ENCODE measurements around the gene ALDH1A3.

The ALDH1A3 gene

GRCh38 chr15:100923902-100924301, 44.3 kb downstream of the ALDH1A3 start:
- Histone ChIP-seq H2AFZ (ENCODE audit: low read depth) (no peak overlapping the region), H4K20me1 (ENCODE audit: insufficient read depth) (no peaks in the 10 kb centered on the region), H3K4me3 (IDR thresholded peaks at IDR 0.05; ENCODE audit: insufficient read depth, low read depth, low read length) (no peak overlapping the region), H3K4me1 (ENCODE audit: low read depth, poor library complexity, severe bottlenecking) (no peaks in the 10 kb centered on the region), H3K4me2 (no peak overlapping the region), H3K36me3 (ENCODE audit: insufficient read depth) (no peaks in the 10 kb centered on the region), H3K27me3 (ENCODE audit: insufficient read depth, low read depth) (peaks cover 14% of the 10 kb centered on the region), H3K79me2 (ENCODE audit: insufficient read depth, low read depth) (no peaks in the 10 kb centered on the region), H3K9ac (no peak overlapping the region), H3K27ac (no peak overlapping the region)
- no peak for TF ChIP-seq CTCF (conservative IDR thresholded peaks at IDR 0.05; ENCODE audit: low read depth, low read length)

GRCh38 chr15:100924436-100924835, 44.8 kb downstream of the ALDH1A3 start:
- Histone ChIP-seq H3K27ac (no peak overlapping the region), H2AFZ (ENCODE audit: low read depth) (no peak overlapping the region), H3K4me2 (no peak overlapping the region), H3K27me3 (ENCODE audit: insufficient read depth, low read depth) (peaks cover 13% of the 10 kb centered on the region), H3K4me3 (IDR thresholded peaks at IDR 0.05; ENCODE audit: insufficient read depth, low read depth, low read length) (no peak overlapping the region), H3K79me2 (ENCODE audit: insufficient read depth, low read depth) (no peaks in the 10 kb centered on the region), H3K9ac (no peak overlapping the region), H4K20me1 (ENCODE audit: insufficient read depth) (no peaks in the 10 kb centered on the region), H3K36me3 (ENCODE audit: insufficient read depth) (no peaks in the 10 kb centered on the region), H3K4me1 (ENCODE audit: low read depth, poor library complexity, severe bottlenecking) (no peaks in the 10 kb centered on the region)
- TF ChIP-seq CTCF (conservative IDR thresholded peaks at IDR 0.05; ENCODE audit: low read depth, low read length): no peak

GRCh38 chr15:100925480-100925879, 45.8 kb downstream of the ALDH1A3 start:
- H2AFZ ChIP-seq (ENCODE audit: low read depth): no peak overlapping the region
- no peaks in the 10 kb centered on the region for H4K20me1 ChIP-seq (ENCODE audit: insufficient read depth)
- no peak overlapping the region for H3K27ac ChIP-seq
- no peak for TF ChIP-seq CTCF (conservative IDR thresholded peaks at IDR 0.05; ENCODE audit: low read depth, low read length)
- H3K27me3 ChIP-seq (ENCODE audit: insufficient read depth, low read depth): peaks cover 4% of the 10 kb centered on the region; the same call in 1 of the 2 replicates
- no peaks in the 10 kb centered on the region for H3K4me1 ChIP-seq (ENCODE audit: low read depth, poor library complexity, severe bottlenecking)
- H3K4me3 ChIP-seq (IDR thresholded peaks at IDR 0.05; ENCODE audit: insufficient read depth, low read depth, low read length): no peak overlapping the region
- H3K4me2 ChIP-seq: no peak overlapping the region
- H3K79me2 ChIP-seq (ENCODE audit: insufficient read depth, low read depth): no peaks in the 10 kb centered on the region
- H3K9ac ChIP-seq: no peak overlapping the region
- H3K36me3 ChIP-seq (ENCODE audit: insufficient read depth): no peaks in the 10 kb centered on the region

- no peak for TF ChIP-seq CTCF (conservative IDR thresholded peaks at IDR 0.05; ENCODE audit: low read depth, low read length)
- Histone ChIP-seq H3K27ac (no peak overlapping the region), H3K36me3 (ENCODE audit: insufficient read depth) (no peaks in the 10 kb centered on the region), H3K4me2 (no peak overlapping the region), H3K9ac (no peak overlapping the region), H2AFZ (ENCODE audit: low read depth) (no peak overlapping the region), H4K20me1 (ENCODE audit: insufficient read depth) (no peaks in the 10 kb centered on the region), H3K4me3 (IDR thresholded peaks at IDR 0.05; ENCODE audit: insufficient read depth, low read depth, low read length) (no peak overlapping the region), H3K4me1 (ENCODE audit: low read depth, poor library complexity, severe bottlenecking) (no peaks in the 10 kb centered on the region), H3K27me3 (ENCODE audit: insufficient read depth, low read depth) (no peaks in the 10 kb centered on the region), H3K79me2 (ENCODE audit: insufficient read depth, low read depth) (no peaks in the 10 kb centered on the region)
Measured at GRCh38 chr15:100926258-100926657, 46.6 kb downstream of the ALDH1A3 start.

Data from KMS-11 (cell line).